Gastroesophageal sphincter (tissue), 3 donors: ENCODE results near the gene ZNF292.

Experiments
- CTCF ChIP-seq, 4 experiments: fragments of 200-600 bp in 2 of 4; fragments of 450-650 bp in 2 of 4; sonication (generic) in 1 of 4; IDR thresholded peaks; one replicate each; pipeline ENCODE4 v1.5.1; 2017 to 2019; ENCODE audit warnings: antibody characterized with exemption in 4 of 4, mild to moderate bottlenecking in 2 of 4, moderate library complexity in 2 of 4
- EP300 ChIP-seq: sonication (generic); formaldehyde crosslinking; IDR thresholded peaks from one replicate; pipeline ENCODE4 v1.6.1; 2017; ENCODE audit warnings: antibody characterized with exemption, mild to moderate bottlenecking
- POLR2A ChIP-seq, 2 donors: fragments of 450-650 bp; IDR thresholded peaks; one replicate each; pipeline ENCODE4 v1.6.1; 2017; ENCODE audit warnings: antibody characterized with exemption in 2 of 2, mild to moderate bottlenecking in 2 of 2, moderate library complexity in 1 of 2
- POLR2AphosphoS5 ChIP-seq: sonication (generic); formaldehyde crosslinking; IDR thresholded peaks from one replicate; pipeline ENCODE4 v1.6.1; 2017; ENCODE audit warnings: antibody characterized with exemption

- TF ChIP-seq CTCF (IDR thresholded peaks at IDR 0.05) = no peak
- no peak for TF ChIP-seq POLR2AphosphoS5
- TF ChIP-seq POLR2A (IDR thresholded peaks at IDR 0.05) = no peak
- no peak for TF ChIP-seq EP300
These were observed 96.4 kb downstream of the ZNF292 start for GRCh38 chr6:87251725-87252124.
